HS-27A (cell line): Measurements from ENCODE around the gene KIF3B.
"Not testable (repeated sequence)": the region's sequence is repeated elsewhere in the genome, so short reads cannot be mapped to it uniquely, and the experiment has no call there.

Experiments used
- DNase-seq: peaks from one replicate; pipeline ENCODE4 v3.0.0-alpha.2; 2012; ENCODE audit warnings: low read depth, missing footprints

The KIF3B gene

GRCh38 chr20:32296412-32296811 lies 19.0 kb downstream of the KIF3B start:
- no peak for DNase-seq

DNA sequence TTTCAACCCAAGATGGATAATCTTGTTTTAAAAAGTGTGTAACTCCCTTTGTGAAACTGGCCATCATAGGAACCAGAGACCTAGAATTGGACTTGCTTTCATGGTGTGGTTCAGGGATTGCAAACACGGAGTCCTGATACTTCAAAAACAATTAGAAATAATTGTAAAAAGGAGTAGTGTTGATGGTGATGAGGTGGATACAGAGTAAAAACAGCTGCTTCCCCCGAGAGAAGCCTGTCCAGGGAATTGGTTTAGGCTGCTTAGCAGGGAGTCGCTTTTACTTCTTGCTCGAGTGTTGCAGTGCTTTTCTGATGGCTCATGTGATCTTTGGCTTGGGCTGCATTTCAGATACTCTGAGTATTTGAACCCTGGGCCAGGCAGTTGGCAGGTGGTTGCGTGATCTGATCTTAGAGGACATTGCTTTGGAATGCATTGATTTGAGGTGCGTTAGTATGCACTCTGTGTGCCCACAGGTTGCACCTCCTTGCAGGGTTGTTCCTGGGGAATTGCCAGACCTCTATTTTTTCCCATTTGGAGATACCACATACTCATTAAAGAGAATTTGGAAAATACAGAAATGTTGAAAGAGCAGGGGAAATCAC lies 19.5 kb downstream of the KIF3B start:
- DNase-seq, result no peak

DNA sequence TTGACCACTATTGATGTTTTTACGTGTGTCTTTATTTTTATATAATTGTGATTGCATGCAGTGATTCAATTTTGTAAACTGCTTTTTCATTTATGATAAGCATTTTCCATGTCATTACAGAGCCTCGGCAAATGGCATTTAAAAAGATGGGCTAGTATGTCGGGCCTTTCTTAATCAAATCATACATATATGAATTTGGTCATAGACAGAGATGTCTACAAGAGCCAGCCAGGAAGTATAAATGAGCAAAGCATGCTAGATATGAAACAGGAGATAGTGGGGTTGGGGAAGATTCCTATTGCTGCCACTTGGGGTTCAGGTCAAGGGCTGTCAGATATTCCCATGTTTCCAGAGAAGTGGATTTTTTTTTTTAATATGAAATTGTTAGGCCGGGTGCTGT lies 20.0 kb downstream of the KIF3B start:
- no peak for DNase-seq

GRCh38 chr20:32300647-32301046 lies 23.2 kb downstream of the KIF3B start:
- DNase-seq, result no peak

DNA sequence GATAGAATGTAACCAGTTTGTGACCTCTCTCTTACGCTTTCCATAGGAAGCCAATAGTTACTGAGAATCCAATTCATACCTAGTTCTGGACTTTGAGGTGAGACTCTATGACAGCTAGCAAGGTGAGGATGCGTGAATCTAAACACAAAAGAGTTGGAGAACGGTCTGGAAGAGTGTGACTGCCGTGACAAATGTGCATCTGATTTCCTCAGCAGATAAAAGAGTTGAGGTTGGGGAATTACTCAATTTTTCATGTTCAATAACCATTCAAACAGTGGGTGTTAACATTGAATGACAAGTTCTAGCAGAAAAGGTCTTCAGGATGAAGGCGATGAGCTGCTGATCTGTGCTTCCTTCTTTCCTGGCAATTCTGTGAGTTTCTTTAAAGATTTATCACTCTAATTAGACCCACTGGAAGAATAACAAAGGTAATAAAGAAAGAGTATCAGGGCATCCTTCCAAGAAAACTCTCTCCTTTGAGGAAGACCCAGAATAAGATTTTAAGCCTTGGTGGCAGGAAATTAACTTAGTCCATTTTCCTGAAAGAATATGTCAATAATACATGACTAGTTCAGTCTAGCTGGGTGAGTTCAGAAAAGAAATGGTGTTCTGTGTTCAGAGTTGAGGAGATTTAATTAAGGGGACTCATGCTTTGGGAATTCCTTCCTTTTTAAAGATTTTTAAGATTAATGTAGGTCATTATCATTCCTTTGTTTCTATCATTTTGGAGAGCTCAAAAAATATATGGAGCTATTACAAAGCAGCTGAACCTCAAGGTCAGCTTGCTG lies 24.5 kb downstream of the KIF3B start:
- DNase-seq, result no peak

DNA sequence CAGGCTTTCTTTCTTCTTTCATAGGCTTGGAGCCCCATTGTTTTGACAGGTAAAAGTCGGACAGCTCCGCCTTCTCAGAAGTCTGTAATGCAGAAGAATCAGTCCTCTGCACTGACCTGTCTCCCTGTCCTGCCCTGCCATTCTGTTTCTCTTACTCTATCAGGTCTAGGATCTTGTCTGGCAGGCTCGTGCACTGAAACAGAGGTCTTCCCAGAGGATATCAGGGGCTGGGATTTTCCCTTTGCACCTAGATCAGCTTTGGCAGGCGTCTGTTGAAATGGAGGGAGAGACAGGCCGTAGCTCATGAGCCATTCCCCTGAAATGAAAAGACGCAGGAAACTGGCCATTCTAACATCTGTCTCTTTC lies 25.0 kb downstream of the KIF3B start:
- no peak for DNase-seq

- DNase-seq, result no peak
Observed at GRCh38 chr20:32304131-32304746, 26.8 kb downstream of the KIF3B start.

DNA sequence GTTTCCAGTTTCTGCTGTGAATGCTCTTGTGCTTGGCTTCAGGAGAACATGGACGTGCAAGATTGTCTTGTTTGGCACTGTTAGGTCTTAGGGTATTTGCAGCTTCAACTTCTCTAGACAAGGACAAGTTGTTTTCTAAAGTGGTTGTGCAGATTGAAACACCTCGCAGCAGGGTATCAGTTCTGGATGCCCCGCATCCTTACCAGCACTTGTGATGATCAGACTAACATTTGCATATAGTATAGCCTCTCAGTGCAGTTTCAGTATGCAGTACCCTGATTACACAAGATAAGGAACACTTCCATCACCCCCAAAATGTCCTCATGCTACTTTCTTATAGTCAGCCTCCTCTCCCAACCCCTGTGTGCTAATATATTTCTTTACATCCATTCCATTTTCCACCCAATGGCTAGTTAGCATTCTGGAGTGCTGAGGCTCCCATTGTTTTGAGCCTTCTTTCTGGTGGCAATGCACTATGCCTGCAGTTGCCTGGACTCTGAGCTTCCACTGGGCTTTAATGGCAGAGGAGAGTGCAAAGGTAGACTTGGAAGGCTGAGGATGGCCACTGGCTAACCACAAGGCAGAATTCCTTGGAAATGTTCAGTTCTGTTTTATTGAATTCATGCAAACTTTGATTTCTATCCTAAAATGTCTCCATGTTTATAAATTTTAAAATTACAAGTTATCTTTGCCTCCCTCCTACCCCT lies 35.4 kb downstream of the KIF3B start:
- DNase-seq, result no peak

DNA sequence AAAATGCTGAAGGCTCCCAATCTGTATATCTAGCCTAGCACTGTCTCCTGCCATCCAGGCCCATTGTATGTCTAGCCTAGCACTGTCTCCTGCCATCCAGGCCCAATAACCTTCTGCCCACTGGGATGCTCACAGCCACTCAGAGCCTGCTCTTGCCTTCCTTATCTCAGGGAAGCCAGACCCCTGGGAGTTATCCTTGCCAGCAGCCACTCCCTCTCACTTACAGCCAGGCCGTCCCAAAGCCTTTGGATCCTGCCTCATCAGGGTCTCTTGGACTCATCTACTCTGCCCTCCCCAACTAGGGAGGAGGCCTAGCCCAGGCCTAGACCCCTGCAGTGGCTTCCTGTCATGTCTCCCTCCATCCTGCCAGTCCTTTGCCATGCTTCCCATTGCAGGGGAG lies 37.3 kb downstream of the KIF3B start:
- no peak for DNase-seq

DNA sequence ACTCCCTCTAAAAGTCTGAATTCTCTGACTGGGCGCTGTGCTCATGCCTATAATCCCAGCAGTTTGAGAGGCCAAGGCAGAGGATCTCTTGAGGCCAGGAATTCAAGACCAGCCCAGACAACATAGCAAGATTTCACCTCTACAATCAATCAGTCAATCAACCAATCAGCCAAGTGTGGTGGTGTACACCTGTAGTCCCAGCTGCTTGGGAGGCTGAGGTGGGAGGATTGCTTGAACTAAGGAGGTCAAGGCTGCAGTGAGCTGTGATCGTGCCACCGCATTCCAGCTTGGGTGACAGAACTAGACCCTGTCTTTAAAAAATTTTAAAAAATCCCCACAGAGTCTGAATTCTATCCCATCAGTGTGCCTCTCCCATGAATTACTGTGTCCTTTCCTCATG lies 37.9 kb downstream of the KIF3B start:
- no peak for DNase-seq

DNA sequence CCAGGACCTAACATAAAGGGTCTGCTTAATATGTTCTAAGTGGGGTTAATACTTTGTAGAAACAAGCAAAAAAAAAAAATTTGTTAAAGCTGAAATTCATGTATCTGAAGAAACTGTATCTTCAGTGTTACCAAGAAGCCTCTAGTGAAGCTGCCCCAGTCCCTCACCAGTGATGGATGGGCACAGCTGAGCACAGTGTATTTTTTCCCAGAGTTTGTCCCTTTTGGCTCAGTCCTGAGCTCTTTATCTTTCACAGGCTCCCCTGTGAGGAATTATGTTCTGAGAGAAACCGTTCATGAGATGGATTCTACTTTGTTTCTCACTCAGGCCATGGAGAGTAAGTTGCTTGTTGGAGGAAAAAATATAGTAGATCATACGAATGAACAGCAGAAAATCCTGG lies 38.4 kb downstream of the KIF3B start:
- no peak for DNase-seq

GRCh38 chr20:32316667-32317066 lies 39.2 kb downstream of the KIF3B start:
- no peak for DNase-seq

- DNase-seq, result no peak
Observed at GRCh38 chr20:32319100-32319499, 41.6 kb downstream of the KIF3B start.

GRCh38 chr20:32320305-32320704 lies 42.9 kb downstream of the KIF3B start:
- DNase-seq, result no peak

DNA sequence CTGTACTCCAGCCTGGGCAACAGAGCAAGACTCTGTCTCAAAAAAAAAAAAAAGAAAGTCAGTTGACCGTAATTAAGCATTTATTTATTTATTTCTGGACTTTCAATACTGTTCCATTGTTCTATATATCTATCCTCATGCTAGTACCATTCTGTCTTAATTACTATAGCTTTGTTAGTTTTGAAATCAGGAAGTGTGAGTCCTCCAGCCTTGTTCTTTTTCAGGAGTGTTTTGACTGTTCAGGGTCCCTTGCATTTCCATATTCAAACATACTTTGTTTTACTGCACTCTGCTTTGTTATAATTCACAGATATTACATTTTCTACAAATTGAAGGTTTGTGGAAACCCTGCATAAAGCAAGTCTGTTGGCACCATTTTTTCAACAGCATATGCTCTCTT lies 43.9 kb downstream of the KIF3B start:
- no peak for DNase-seq

- DNase-seq, result not testable (repeated sequence)
Observed at GRCh38 chr20:32322260-32322659, 44.8 kb downstream of the KIF3B start.

- not testable (repeated sequence) for DNase-seq
Observed at GRCh38 chr20:32323761-32324160, 46.3 kb downstream of the KIF3B start.

- peak; percentile 47 for DNase-seq
Observed at GRCh38 chr20:32325706-32326503, 48.5 kb downstream of the KIF3B start.

GRCh38 chr20:32326504-32326845 lies 49.0 kb downstream of the KIF3B start:
- no peak for DNase-seq

GRCh38 chr20:32327087-32327681 lies 49.7 kb downstream of the KIF3B start:
- DNase-seq, result no peak

DNA sequence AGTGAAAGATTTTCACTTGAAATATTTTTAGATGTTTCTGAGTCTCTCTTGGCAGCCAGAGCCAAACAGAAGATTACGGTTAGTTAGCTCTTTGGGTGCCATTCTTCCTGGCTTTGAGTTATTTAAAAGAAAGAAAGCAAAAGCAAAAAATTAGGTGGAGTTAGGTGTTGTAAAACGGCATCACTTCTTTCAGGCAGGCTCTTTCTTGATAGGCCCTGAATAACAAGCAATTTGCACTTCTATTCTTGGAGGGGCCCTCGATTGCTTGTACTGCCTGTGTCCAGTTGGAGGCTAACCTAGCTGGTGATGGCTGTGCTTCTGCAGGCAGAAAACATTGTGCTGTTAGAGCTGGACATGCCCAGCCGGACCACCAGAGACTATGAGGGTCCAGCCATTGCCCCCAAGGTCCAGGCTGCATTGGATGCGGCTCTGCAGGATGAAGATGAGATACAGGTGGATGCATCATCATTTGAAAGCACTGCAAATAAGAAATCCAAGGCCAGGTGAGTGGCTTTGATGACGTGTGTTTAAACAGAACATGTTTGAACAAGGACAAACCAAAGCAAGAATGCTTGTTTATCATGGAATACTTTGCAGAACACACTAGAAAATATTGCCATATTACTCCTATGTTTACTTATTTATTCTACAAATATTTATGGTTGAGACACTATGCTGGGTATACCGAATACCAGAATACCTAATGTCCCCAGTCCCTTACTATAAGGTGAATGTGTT lies 52.5 kb downstream of the KIF3B start:
- DNase-seq, result no peak
